ENCODE results near the gene USF3. TPM values are rescaled to one million over a fixed set of nuclear protein-coding genes. Genes with fewer than 3 reads are reported as not detected.

USF3 gene
- total and polyA plus RNA-seq, 2 of the 13 experiments (the other 11 are each of a cell fraction or from before 2014, with no cell fraction given): 6.3 to 15.2 TPM

DNA sequence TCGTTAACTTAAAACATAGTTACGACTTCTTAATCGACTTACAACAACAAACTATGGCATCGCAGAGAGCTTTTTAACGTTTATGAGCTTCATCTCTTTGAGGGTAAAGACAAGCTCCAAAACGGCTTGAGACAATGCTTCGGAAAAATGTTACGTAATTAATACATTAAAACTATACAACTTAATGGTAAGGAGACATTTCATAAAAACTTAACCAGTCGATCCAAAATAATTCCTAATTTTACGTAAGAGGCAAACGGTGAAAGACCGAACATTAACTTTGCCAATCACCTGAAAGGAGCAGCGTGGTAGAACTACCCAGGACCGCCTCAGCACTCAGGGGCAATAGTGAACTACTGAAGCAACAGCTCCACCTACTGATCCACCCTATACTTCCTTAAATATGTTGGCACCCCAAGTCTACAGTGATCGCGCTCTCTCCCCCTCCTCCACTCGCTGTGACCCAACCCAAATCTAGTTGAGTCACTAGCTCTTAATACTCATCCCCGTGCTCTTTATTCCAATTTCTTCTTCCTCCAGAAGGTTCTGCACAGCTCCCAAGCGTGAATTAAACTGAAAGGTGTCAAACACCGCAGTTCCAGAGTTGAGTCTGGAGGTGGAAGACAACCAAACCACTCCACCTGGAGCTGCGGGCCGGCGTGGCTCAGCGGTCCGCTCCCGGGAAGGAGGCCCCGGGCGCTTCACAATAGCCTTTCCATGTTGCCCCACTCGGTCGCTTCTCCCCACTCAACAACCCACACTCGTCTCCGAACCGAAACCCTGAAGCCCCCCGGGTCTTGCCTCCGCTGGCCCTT is 48.7 kb upstream of the USF3 start (continued):
- TF ChIP-seq GABPA (IDR thresholded peaks at IDR 0.05; ENCODE audit: low read depth, low read length) (no peak), GABPA (CRISPR knock-in tag; IDR thresholded peaks at IDR 0.05; ENCODE audit: low read depth) (peak; percentile 24; the same call in 1 of the 2 replicates), ZNF124 (CRISPR knock-in tag; IDR thresholded peaks at IDR 0.05) (0 out of 2 replicates have a peak, but pooled peaks have one; percentile 41), PPARG (CRISPR knock-in tag; conservative IDR thresholded peaks at IDR 0.05) (0 out of 2 replicates have a peak, but pooled peaks have one; percentile 19), CEBPG (CRISPR knock-in tag; IDR thresholded peaks at IDR 0.05) (peak; percentile 34; the same call in 1 of the 2 replicates), MTA3 (CRISPR knock-in tag; IDR thresholded peaks at IDR 0.05) (no peak), AHR (CRISPR knock-in tag; IDR thresholded peaks at IDR 0.05) (no peak), MIXL1 (CRISPR knock-in tag; IDR thresholded peaks at IDR 0.05) (0 out of 2 replicates have a peak, but pooled peaks have one; percentile 38)
- TF ChIP-seq, protein P1, sequence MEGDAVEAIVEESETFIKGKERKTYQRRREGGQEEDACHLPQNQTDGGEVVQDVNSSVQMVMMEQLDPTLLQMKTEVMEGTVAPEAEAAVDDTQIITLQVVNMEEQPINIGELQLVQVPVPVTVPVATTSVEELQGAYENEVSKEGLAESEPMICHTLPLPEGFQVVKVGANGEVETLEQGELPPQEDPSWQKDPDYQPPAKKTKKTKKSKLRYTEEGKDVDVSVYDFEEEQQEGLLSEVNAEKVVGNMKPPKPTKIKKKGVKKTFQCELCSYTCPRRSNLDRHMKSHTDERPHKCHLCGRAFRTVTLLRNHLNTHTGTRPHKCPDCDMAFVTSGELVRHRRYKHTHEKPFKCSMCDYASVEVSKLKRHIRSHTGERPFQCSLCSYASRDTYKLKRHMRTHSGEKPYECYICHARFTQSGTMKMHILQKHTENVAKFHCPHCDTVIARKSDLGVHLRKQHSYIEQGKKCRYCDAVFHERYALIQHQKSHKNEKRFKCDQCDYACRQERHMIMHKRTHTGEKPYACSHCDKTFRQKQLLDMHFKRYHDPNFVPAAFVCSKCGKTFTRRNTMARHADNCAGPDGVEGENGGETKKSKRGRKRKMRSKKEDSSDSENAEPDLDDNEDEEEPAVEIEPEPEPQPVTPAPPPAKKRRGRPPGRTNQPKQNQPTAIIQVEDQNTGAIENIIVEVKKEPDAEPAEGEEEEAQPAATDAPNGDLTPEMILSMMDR (CRISPR knock-in tag; IDR thresholded peaks at IDR 0.05): peak; percentile 90
- TF ChIP-seq, protein P2, sequence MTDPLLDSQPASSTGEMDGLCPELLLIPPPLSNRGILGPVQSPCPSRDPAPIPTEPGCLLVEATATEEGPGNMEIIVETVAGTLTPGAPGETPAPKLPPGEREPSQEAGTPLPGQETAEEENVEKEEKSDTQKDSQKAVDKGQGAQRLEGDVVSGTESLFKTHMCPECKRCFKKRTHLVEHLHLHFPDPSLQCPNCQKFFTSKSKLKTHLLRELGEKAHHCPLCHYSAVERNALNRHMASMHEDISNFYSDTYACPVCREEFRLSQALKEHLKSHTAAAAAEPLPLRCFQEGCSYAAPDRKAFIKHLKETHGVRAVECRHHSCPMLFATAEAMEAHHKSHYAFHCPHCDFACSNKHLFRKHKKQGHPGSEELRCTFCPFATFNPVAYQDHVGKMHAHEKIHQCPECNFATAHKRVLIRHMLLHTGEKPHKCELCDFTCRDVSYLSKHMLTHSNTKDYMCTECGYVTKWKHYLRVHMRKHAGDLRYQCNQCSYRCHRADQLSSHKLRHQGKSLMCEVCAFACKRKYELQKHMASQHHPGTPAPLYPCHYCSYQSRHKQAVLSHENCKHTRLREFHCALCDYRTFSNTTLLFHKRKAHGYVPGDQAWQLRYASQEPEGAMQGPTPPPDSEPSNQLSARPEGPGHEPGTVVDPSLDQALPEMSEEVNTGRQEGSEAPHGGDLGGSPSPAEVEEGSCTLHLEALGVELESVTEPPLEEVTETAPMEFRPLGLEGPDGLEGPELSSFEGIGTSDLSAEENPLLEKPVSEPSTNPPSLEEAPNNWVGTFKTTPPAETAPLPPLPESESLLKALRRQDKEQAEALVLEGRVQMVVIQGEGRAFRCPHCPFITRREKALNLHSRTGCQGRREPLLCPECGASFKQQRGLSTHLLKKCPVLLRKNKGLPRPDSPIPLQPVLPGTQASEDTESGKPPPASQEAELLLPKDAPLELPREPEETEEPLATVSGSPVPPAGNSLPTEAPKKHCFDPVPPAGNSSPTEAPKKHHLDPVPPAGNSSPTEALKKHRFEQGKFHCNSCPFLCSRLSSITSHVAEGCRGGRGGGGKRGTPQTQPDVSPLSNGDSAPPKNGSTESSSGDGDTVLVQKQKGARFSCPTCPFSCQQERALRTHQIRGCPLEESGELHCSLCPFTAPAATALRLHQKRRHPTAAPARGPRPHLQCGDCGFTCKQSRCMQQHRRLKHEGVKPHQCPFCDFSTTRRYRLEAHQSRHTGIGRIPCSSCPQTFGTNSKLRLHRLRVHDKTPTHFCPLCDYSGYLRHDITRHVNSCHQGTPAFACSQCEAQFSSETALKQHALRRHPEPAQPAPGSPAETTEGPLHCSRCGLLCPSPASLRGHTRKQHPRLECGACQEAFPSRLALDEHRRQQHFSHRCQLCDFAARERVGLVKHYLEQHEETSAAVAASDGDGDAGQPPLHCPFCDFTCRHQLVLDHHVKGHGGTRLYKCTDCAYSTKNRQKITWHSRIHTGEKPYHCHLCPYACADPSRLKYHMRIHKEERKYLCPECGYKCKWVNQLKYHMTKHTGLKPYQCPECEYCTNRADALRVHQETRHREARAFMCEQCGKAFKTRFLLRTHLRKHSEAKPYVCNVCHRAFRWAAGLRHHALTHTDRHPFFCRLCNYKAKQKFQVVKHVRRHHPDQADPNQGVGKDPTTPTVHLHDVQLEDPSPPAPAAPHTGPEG (CRISPR knock-in tag; IDR thresholded peaks at IDR 0.05): 0 out of 2 replicates have a peak, but pooled peaks have one; percentile 4
- TF ChIP-seq, protein P3, sequence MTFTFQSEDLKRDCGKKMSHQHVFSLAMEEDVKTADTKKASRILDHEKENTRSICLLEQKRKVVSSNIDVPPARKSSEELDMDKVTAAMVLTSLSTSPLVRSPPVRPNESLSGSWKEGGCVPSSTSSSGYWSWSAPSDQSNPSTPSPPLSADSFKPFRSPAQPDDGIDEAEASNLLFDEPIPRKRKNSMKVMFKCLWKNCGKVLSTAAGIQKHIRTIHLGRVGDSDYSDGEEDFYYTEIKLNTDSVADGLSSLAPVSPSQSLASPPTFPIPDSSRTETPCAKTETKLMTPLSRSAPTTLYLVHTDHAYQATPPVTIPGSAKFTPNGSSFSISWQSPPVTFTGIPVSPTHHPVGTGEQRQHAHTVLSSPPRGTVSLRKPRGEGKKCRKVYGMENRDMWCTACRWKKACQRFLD (CRISPR knock-in tag; IDR thresholded peaks at IDR 0.05; ENCODE audit: borderline replicate concordance): 0 out of 2 replicates have a peak, but pooled peaks have one; percentile 81
